ENCODE results near the gene PCSK4. TPM values are rescaled to one million over a fixed set of nuclear protein-coding genes. Genes with fewer than 3 reads are reported as not detected.
"Not testable (repeated sequence)": the region's sequence is repeated elsewhere in the genome, so short reads cannot be mapped to it uniquely, and the experiment has no call there.

PCSK4 gene
- total RNA-seq = 1 to 10 TPM; 1.4 to 2.4 (median 2.2) TPM

DNA sequence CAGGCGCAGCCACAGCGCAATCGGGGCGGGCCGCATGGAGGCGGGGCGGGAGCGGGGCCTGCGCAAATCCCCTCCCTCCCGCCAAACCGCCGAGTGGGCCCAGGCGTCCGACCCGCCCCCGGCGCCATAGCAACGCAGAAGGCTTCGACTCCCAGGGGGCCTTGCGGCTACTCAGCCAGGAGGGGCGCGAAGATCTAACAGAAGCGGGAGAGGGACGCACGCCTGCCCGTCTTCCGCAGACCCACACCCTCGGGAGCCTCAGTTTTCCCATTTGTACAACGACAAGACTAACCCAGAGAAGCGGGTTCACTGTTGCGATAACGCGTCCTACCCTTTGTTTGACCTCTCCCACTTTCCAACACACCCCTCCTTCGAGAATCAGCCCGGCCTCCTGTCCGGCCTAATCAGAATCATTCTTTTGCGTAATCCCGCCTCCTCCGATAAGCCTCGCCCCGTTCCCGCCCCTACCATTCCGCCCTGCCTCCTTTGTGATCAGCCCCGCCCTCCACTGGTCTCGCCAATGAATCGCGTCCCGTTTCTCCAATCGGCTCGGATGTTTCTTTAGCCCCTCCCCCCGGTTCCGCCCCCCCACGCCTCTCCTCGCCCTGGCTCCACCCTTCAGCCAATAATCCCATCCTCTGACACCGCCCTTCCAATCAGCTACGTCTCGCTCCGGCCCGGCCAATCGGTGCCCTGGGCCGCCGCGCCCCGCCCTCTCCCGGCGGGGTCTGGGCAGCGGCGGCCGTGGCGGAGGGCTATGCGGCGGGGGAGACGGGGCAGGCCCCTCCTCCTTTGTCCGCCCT is at the start of gene PCSK4:
Gene PCSK4, minus strand, starts transcription at position 40 of the 803 bp plus-strand sequence. Its CDS starts 4 bp downstream, at position 36.
- peak; percentile 95 for DNase-seq (ENCODE audit: low spot score)
- ATAC-seq (ENCODE audit: low FRiP score) = peak; percentile 98

DNA sequence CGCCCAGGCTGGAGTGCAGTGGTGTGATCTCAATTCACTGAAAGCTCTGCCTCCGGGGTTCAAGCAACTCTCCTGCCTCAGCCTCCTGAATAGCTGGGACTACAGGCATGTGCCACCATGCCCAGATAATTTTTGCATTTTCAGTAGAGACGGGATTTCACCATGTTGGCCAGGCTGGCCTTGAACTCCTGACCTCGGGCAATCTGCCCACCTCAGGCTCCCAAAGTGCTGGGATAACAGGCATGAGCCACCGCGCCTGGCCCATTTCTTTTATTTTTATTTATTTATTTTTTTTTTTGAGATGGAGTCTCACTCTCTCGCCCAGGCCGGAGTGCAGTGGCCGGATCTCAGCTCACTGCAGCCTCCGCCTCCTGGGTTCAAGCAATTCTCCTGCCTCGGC is 49.6 kb upstream of the PCSK4 start:
- ATAC-seq (ENCODE audit: low FRiP score); DNase-seq (ENCODE audit: low spot score): not testable (repeated sequence)

More for the DNA sequence above, at the start of gene PCSK4:
- TF ChIP-seq CTCF (IDR thresholded peaks at IDR 0.05) = no peak

DNA sequence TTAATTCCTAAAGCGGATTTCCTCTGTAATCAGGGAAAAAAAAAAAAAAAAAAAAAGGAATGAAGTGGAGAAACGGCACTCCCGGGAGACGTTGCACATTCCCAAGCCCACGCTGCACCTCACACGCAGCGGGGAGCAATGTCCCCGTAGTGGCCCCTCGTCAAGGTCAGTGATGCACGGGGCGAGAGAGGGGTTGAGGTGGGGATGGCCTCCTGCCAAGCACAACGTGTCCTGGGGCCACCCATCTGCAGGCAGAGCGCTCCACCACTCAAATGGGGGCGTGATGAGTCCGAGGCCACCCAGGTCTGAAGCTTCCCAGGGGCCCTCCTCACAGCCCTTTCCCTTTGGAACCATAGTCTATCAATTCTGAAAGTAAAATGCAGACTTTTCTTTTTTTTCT is 48.8 kb upstream of the PCSK4 start:
- ATAC-seq (ENCODE audit: low FRiP score) = no peak
- DNase-seq (ENCODE audit: low spot score) = no peak
- no peak for TF ChIP-seq CTCF (IDR thresholded peaks at IDR 0.05)

DNA sequence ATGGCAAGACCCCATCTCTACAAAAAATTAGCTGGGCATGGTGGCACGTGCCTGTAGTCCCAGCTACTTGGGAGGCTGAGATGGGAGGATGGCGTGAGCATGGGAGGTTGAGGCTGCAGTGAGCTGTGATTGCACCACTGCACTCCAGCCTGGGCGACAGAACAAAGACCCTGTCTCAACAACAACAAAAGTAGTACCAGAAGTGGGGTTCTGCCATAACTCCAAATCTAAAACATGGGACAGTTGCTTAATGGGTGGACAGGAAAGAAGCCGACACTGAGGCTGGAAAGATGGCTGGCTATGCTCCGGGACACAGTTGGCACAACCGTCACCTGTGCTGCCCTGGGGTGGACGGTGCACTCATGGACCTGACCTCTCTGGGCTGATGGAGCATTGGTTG is 45.5 kb upstream of the PCSK4 start:
- not testable (repeated sequence) for DNase-seq (ENCODE audit: low spot score); ATAC-seq (ENCODE audit: low FRiP score)

- TF ChIP-seq CTCF (IDR thresholded peaks at IDR 0.05) = no peak
- no peak for DNase-seq (ENCODE audit: low spot score)
- no peak for ATAC-seq (ENCODE audit: low FRiP score)
These were observed 44.8 kb upstream of the PCSK4 start for GRCh38 chr19:1534972-1535371.

DNA sequence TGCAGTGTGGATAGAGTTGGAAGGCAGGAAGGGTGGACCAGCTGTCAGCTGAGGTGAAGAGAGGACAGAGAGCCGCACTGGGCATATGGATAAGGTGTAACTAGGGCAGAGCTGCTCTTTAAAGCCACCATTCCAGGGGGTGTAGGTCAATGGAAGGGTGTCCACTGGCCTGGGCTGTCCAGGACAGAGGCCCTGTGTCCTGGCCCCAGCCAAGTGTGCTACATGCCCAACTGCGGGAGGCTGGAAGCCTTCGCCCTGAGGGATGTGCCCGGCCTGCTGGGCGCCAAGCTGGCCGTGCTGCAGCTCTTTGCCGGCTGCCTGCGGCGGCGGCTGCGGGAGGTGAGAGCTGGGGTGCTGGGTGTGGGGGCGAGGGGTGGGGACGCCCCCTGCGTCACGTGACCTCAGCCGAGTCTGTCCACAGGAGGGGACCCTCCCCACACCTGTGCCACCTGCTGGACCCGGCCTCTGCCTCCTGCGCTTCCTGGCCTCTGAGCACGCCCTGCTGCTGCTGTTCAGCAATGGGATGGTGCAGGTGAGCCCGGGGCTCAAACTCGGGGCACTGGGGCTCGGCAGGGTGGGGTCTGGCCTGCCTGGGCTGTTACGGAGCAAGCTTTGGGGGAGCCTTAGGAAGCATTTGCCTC is 43.5 kb upstream of the PCSK4 start:
- DNase-seq (ENCODE audit: low spot score) (no peak), ATAC-seq (ENCODE audit: low FRiP score) (no peak)
- TF ChIP-seq CTCF (IDR thresholded peaks at IDR 0.05) = no peak

GRCh38 chr19:1532003-1532402 is 41.9 kb upstream of the PCSK4 start:
- TF ChIP-seq CTCF (IDR thresholded peaks at IDR 0.05) = no peak
- DNase-seq (ENCODE audit: low spot score) (no peak), ATAC-seq (ENCODE audit: low FRiP score) (no peak)

DNA sequence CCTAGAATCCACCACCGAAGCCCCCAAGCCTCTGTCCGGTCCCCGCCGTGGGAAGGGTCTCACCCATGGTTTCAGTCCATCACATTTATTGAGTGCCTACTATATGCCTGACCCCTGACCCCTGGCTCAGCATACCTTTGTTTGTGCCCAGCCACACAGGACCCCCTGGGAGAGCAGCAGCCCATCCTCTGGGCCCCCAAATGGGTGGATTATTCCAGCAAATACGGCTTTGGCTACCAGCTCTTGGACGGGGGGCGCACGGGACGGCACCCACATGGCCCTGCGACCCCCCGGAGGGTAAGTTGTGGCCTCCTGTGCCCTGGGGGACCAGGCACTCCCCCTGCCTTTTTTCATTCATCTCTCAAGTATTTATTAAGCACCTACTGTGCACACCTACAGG is 41.4 kb upstream of the PCSK4 start:
- no peak for ATAC-seq (ENCODE audit: low FRiP score)
- no peak for TF ChIP-seq CTCF (IDR thresholded peaks at IDR 0.05)
- no peak for DNase-seq (ENCODE audit: low spot score)

GRCh38 chr19:1530856-1531255 is 40.7 kb upstream of the PCSK4 start:
- not testable (repeated sequence) for ATAC-seq (ENCODE audit: low FRiP score); DNase-seq (ENCODE audit: low spot score)
